ENCODE results near the gene LIN7C. TPM values are rescaled to one million over a fixed set of nuclear protein-coding genes. Genes with fewer than 3 reads are reported as not detected.

Gene LIN7C
- total RNA-seq, 1 experiment from 2014 or later, result 39.8 TPM

DNA sequence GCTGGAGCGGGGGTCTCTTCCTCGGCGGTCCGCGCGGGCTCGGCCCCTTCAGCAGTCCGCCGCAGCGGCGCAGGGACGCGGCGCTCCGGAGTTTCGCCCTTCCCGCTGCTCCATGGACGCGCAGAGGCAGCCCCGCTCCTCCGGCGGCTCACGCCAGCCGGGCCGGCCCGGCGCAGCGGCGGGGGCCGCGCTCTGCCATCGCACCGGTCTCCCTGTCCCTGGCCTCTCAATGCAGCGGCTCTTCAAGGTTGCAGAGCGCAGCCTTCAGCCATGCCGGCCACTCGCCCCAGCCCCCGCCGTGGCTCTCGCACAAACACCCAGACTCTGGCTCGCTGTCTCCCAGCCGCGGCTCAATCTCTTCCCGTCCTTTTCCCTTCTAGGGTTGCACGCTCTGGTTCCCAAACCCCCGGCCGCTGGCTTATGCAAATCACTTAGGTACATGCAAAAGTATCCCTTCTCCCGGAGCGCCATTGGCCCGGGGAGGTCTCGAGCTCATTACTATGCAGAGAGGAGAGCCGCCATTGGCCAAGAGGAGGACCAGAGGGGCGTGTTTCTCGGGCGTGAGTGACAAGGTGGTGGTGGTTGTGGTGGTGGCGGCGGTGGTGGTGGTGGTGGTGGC is 34.1 kb downstream of the LIN7C start, which contains the start of gene LGR4:
Gene LGR4, minus strand, starts transcription at position 393 of the 619 bp plus-strand sequence. CDS start 488 bp downstream, outside the sequence.
- H3K27ac Mint-ChIP-seq (ENCODE audit: unreplicated experiment), result peak within 1 kb of the TSS; percentile 88
- Histone ChIP-seq H3K36me3 (ENCODE audit: control insufficient read depth, insufficient read depth, low read length) (no peaks in the 10 kb centered on the region; the same call in 1 of the 2 replicates), H3K9me3 (no peaks in the 10 kb centered on the region), H3K4me3 (ENCODE audit: low read depth, low read length) (peak within 1 kb of the TSS; percentile 67), H3K27me3 (replicated peaks; ENCODE audit: control insufficient read depth, insufficient read depth, low read length) (no peaks in the 10 kb centered on the region), H3K4me1 (peaks cover 31% of the 10 kb centered on the region)
- BruUV-seq (replicated peaks), result no TSS peak
- TF ChIP-seq, protein P1, sequence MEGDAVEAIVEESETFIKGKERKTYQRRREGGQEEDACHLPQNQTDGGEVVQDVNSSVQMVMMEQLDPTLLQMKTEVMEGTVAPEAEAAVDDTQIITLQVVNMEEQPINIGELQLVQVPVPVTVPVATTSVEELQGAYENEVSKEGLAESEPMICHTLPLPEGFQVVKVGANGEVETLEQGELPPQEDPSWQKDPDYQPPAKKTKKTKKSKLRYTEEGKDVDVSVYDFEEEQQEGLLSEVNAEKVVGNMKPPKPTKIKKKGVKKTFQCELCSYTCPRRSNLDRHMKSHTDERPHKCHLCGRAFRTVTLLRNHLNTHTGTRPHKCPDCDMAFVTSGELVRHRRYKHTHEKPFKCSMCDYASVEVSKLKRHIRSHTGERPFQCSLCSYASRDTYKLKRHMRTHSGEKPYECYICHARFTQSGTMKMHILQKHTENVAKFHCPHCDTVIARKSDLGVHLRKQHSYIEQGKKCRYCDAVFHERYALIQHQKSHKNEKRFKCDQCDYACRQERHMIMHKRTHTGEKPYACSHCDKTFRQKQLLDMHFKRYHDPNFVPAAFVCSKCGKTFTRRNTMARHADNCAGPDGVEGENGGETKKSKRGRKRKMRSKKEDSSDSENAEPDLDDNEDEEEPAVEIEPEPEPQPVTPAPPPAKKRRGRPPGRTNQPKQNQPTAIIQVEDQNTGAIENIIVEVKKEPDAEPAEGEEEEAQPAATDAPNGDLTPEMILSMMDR (IDR thresholded peaks at IDR 0.05; ENCODE audit: insufficient read depth in 1 of 2, low read depth in 1 of 2, low read length in 1 of 2, severe bottlenecking in 1 of 2, unreplicated experiment in 1 of 2), result no peak
- H3K9me3 Mint-ChIP-seq (ENCODE audit: unreplicated experiment), result no peaks in the 10 kb centered on the region
- intact Hi-C loops (cut with micrococcal nuclease; ENCODE audit: unreplicated experiment), result loop anchor here (1.0 to 5.0 kb wide), 7 partner anchors 76 to 300 kb away; no protein-coding TSS in a partner anchor
- no peaks in the 10 kb centered on the region for H3K27me3 Mint-ChIP-seq (ENCODE audit: insufficient read depth, unreplicated experiment)
- ChIA-PET CTCF (interaction anchor here (0.6 to 1.5 kb wide), 16 partner anchors 13 to 291 kb away, joined by 3 to 15 read pairs (median 6); no protein-coding TSS in a partner anchor), POLR2A (interaction anchor here (0.6 to 1.5 kb wide), 13 partner anchors 8 to 409 kb away, joined by 3 to 17 read pairs (median 4); partner anchors contain the start of gene CCDC34)
- DNase-seq, result peak; percentile 97 to 98
- peaks cover 6% of the 10 kb centered on the region for H3K4me1 Mint-ChIP-seq (ENCODE audit: low read depth, unreplicated experiment)
- H3K4me3 Mint-ChIP-seq (ENCODE audit: unreplicated experiment), result peak within 1 kb of the TSS; percentile 87
- H3K36me3 Mint-ChIP-seq (ENCODE audit: insufficient read depth, unreplicated experiment), result peaks cover 7% of the 10 kb centered on the region

GRCh38 chr11:27471589-27472397 is 34.8 kb downstream of the LIN7C start:
- H3K27ac Mint-ChIP-seq (ENCODE audit: unreplicated experiment), result peak overlapping the region; percentile 88
- no TSS peak for BruUV-seq (replicated peaks)
- Histone ChIP-seq H3K4me3 (ENCODE audit: low read depth, low read length) (peak overlapping the region; percentile 67), H3K36me3 (ENCODE audit: control insufficient read depth, insufficient read depth, low read length) (no peaks in the 10 kb centered on the region; the same call in 1 of the 2 replicates), H3K27me3 (replicated peaks; ENCODE audit: control insufficient read depth, insufficient read depth, low read length) (no peaks in the 10 kb centered on the region), H3K9me3 (no peaks in the 10 kb centered on the region), H3K4me1 (peaks cover 32% of the 10 kb centered on the region)
- TF ChIP-seq, protein P1 (IDR thresholded peaks at IDR 0.05; ENCODE audit: insufficient read depth in 1 of 2, low read depth in 1 of 2, low read length in 1 of 2, severe bottlenecking in 1 of 2, unreplicated experiment in 1 of 2), result no peak
- H3K27me3 Mint-ChIP-seq (ENCODE audit: insufficient read depth, unreplicated experiment), result no peaks in the 10 kb centered on the region
- CTCF ChIA-PET, result interaction anchor here (0.6 to 1.5 kb wide), 10 partner anchors 12 to 290 kb away, joined by 3 to 15 read pairs (median 8); no protein-coding TSS in a partner anchor
- intact Hi-C loops (cut with micrococcal nuclease; ENCODE audit: unreplicated experiment), result loop anchor here (1.0 to 5.0 kb wide), 8 partner anchors 75 to 299 kb away; partner anchors contain the start of gene CCDC34
- peak overlapping the region; percentile 87 for H3K4me3 Mint-ChIP-seq (ENCODE audit: unreplicated experiment)
- H3K36me3 Mint-ChIP-seq (ENCODE audit: insufficient read depth, unreplicated experiment), result peaks cover 7% of the 10 kb centered on the region
- DNase-seq, result peak in 1 of 2 experiments; percentile 58
- peaks cover 6% of the 10 kb centered on the region for H3K4me1 Mint-ChIP-seq (ENCODE audit: low read depth, unreplicated experiment)
- H3K9me3 Mint-ChIP-seq (ENCODE audit: unreplicated experiment), result no peaks in the 10 kb centered on the region
- POLR2A ChIA-PET, result interaction anchor here (1.0 to 1.5 kb wide), 7 partner anchors 7 to 109 kb away, joined by 3 to 17 read pairs (median 5); partner anchors contain the start of gene CCDC34
